WI38 (cell line): Measurements from ENCODE around the gene FGD1.

Experiments used
- H3K4me3 ChIP-seq: 2 replicates; pipeline ENCODE4 v1.5.1; 2011; ENCODE audit warnings: low read depth, mild to moderate bottlenecking, control low read depth, low read length
- TF ChIP-seq, protein P1 (sequence below): IDR thresholded peaks from 2 replicates; pipeline ENCODE4 v1.5.1; 2012; ENCODE audit warnings: low read depth, mild to moderate bottlenecking, control low read depth, low read length

Gene FGD1

DNA sequence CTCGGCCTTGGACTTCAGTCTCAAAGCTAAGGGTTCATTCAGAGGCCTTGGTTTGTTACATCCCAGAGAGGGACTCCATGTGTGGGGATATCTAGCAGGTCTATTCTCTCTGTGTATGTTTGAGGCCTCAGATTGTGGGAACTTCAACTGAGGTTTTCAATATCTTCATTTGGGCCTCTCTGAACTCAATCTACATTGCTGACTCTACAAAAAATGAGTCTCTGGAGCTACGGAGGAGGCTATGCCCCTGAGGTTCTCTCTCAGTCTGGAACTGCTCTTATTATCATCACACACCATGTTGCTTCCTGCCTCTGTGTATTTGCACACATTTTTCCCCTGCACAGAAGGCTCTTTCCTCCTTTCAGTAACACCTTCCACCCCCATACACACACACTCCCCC, 60.9 kb downstream of the FGD1 start:
- H3K4me3 ChIP-seq: no peak overlapping the region
- TF ChIP-seq, protein P1, sequence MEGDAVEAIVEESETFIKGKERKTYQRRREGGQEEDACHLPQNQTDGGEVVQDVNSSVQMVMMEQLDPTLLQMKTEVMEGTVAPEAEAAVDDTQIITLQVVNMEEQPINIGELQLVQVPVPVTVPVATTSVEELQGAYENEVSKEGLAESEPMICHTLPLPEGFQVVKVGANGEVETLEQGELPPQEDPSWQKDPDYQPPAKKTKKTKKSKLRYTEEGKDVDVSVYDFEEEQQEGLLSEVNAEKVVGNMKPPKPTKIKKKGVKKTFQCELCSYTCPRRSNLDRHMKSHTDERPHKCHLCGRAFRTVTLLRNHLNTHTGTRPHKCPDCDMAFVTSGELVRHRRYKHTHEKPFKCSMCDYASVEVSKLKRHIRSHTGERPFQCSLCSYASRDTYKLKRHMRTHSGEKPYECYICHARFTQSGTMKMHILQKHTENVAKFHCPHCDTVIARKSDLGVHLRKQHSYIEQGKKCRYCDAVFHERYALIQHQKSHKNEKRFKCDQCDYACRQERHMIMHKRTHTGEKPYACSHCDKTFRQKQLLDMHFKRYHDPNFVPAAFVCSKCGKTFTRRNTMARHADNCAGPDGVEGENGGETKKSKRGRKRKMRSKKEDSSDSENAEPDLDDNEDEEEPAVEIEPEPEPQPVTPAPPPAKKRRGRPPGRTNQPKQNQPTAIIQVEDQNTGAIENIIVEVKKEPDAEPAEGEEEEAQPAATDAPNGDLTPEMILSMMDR: no peak

DNA sequence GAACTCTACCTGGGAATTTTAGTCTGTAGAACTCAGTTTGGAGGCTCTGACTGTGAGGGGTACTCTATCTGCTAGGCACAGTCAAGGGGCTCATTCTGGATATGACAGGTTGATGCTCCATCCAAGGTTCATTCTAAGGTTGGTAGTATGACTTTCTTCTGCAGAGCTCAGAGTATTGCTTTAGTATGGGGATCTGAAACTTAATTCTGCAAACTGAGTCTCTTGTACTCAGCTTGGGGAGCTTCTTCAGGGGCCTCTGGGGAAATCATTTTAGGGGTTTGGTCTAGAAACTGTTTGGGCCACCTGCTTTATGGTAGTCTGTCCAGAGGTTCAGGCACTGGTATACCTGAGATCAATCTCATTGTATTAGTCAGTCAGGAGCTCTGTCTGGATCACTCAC, 65.5 kb downstream of the FGD1 start:
- TF ChIP-seq, protein P1: no peak
- no peak overlapping the region for H3K4me3 ChIP-seq

DNA sequence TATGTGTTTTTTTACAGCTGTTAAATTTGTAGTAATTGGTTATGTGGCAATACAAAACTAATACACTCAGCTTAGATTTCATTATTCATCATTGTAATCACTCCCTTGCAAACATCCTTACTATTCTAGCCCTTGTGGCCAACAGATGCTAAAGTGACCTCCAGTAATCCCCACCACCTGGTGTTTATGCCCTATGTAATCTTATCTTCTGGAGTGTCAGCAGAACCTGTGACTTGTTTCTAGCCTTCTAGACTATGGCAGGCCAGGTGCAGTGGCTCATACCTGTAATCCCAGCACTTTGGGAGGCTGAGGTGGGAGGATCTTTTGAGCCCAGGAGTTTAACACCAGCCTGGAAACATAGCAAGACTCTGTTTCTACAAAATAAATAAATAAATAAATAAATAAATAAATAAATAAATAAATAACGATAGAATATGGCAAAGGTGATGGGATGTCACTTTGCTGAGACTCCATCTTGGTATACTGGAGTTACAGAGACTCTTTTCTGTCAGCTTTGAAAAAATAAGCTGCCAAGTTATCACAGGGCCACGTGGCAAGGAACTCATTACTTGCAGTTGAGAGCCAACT, 68.1 kb downstream of the FGD1 start:
- TF ChIP-seq, protein P1: no peak
- no peak overlapping the region for H3K4me3 ChIP-seq

DNA sequence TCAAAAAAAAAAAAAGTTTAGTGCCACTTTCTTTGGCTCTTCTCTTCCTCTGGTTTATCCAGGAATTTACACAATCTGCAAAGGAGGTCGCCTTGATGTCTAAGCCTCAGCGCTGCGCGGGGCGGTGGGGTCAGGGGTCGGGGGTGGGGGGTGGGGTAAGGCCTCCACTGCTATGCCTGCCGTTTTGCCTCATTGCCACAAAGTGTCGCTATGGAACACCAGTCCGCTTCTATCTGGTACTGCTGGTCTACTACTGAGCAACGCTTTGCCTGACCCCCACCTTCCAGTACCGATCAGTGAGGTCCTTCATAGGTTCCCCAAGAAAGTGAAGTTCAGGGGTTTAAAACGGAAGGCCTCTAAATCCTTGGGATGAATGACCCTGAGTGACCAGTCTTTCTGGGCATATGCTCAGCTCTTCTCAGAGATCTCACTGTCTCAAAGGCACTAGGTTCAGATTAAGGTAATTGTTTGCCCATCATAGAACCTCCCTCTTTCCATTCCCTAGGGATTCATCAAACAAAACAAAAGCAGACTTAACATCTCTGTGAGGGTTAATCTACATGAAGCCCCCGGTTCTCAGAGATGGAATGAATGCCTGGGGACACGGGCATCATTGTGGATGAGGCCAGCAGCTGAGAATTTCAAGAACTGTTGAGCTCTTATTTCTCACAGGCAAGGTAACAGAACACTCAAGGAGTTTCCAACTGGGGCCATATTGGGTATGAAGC, 72.7 kb downstream of the FGD1 start:
- no peak overlapping the region for H3K4me3 ChIP-seq

DNA sequence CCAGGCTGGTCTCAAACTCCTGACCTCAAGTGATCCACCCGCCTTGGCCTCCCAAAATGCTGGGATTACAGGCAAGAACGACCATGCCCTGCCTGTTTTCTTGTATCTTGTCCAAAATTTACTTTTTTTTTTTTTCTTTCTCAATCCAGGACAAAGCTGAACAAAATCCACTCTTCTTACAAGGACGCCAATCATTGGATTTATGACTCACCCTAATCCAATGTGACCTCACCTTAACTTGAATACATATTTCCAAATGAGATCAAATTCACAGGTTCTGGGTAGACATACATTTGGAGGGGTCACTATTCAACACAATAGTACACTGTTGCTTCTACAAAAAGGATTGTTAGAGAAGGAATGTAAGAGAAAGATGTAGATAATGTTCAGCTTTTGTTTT, 73.9 kb downstream of the FGD1 start:
- TF ChIP-seq, protein P1: no peak
- H3K4me3 ChIP-seq: no peak overlapping the region

More for the DNA sequence above, 72.7 kb downstream of the FGD1 start:
- TF ChIP-seq, protein P1: no peak

DNA sequence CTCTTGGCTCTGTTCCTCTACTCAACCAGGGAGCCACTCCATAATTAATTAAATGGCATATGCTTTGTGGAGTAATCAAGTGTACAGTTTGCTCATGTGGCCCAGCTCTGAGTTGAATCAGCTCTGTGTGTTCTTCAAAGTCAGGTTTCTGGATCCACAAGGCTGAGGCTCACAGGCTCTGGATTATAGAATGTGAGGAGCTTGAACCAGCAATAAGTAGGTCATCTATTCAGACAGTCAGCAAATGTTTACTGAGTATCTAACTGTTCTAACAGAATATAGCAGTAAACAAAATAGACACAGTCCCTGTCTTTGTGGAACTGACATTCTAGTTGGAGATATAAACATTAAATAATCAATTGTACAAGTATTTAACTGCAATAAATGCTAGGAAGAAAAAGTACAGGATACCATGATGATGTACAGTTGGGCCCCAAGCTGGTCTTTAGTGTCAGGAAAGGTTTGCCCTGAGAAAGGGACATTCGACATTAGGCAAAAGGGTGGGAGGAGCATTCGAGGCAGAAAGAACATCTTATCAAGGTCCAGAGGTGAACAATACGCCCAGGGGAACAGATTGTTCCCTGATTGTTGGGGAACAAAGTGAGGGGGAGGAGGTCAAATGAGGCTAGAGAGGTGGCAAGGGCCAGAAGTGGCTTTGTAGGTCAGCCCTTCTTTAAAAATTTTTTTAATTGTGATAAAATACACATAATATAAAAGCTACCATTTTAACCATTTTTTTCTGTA, 76.3 kb downstream of the FGD1 start:
- TF ChIP-seq, protein P1: no peak
- H3K4me3 ChIP-seq: no peak overlapping the region

DNA sequence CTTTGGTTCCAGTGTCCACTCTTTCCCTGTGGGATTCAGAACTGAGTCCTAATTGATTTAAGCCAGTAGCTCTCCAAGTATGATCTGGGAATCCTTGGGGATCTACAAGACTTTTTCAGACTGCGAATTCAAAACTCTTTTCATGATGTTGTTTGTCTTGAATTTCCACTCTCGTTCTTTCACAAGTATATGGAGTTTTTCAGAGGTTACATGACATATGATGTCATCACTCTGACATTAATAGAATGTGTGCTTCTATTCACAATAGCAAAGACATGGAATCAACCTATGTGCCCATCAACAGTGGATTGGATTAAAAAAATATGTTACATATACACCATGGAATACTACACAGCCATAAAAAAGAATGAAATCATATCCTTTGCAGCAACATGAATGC, 79.1 kb downstream of the FGD1 start:
- no peak overlapping the region for H3K4me3 ChIP-seq
- TF ChIP-seq, protein P1: no peak
